Measurements from ENCODE around the gene VPS35L.
"Not testable (repeated sequence)": the region's sequence is repeated elsewhere in the genome, so short reads cannot be mapped to it uniquely, and the experiment has no call there.

- TF ChIP-seq, protein P1, sequence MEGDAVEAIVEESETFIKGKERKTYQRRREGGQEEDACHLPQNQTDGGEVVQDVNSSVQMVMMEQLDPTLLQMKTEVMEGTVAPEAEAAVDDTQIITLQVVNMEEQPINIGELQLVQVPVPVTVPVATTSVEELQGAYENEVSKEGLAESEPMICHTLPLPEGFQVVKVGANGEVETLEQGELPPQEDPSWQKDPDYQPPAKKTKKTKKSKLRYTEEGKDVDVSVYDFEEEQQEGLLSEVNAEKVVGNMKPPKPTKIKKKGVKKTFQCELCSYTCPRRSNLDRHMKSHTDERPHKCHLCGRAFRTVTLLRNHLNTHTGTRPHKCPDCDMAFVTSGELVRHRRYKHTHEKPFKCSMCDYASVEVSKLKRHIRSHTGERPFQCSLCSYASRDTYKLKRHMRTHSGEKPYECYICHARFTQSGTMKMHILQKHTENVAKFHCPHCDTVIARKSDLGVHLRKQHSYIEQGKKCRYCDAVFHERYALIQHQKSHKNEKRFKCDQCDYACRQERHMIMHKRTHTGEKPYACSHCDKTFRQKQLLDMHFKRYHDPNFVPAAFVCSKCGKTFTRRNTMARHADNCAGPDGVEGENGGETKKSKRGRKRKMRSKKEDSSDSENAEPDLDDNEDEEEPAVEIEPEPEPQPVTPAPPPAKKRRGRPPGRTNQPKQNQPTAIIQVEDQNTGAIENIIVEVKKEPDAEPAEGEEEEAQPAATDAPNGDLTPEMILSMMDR (IDR thresholded peaks at IDR 0.05), result not testable (repeated sequence)
- TF ChIP-seq POLR2A (IDR thresholded peaks at IDR 0.05), result not testable (repeated sequence)
Measured at GRCh38 chr16:19679281-19679680, 123.8 kb downstream of the VPS35L start.

All from stomach (tissue), 4 donors.